GM19395 (cell line): ENCODE measurements around the gene TMEM69.
"Not testable (repeated sequence)": the region's sequence is repeated elsewhere in the genome, so short reads cannot be mapped to it uniquely, and the experiment has no call there.

Experiments
- ATAC-seq: cut with Tn5 transposase; IDR thresholded peaks from one replicate; pipeline ENCODE4 v1.9.1; 2021; ENCODE audit warnings: mild to moderate bottlenecking, moderate library complexity; ENCODE audit not compliant: unreplicated experiment

TMEM69 gene

DNA sequence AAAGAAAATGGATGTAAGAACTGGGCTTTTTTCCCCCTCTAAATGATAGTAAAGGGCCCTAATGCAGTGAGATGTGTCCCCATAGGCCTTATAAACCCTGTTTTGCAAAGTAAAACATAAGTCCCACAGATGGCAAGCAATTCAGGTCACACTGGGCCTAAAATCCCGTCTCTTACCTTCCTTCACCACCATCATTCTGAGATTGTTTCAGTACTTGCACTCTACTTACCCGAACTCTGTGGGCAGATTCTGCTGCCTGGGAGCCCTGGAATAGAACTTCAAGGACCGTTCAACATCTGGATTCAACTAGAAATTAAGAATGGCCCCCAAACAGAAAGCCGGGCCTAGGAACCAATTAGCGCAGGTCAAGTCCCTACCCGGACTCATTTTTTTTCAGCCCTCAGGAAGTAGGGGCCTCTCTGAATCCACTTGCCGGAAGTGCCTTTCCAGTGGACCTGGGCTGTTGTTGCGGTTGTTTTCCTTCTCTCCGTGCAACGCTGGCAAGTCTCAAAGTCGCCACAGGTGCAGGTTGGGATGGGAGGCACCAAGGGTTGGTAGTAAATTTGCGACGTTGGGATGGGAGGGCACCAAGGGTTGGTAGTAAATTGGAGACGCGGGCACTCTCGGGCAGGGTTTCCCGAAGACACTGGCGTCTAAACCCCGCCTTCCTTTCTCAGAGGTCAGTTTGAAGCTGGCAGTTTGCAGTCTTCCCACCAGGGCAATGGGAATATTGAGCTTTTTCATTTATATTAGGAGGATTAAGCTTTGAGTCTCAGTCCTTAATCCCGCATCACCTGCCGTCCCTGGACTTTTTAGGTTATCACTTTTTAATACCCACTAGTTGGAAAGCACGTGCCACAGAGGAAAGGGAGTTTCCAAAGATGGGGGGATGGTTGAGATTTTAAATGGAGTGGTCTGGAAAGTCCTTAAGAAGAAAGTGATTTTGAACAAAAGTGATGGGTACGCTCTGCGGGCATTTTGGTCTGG, at the start of gene TMEM69:
TMEM69 (plus strand) TSS at position 428 of the 987 bp plus-strand sequence. CDS start 2,888 bp downstream, outside the sequence.
- peak; percentile 31 for ATAC-seq

DNA sequence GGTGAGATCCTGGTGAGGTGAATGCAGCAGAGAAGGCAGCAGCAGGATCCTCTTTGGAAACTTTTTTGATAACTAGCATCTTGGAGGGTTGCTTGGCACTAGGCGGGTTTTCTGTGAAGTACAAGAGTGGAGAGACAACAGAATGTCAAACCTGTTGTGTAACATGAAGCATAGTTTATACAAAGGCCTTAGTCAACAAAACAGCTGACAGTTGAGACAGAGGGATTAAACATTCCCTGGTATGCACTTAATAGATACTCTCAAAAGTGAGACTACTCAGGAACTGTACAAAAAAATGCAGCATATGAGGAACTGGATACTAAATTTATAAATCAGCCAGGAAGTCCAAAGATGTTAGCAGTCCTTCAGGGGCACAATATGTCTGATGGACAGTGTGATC, 47.7 kb upstream of the TMEM69 start:
- no peak for ATAC-seq

DNA sequence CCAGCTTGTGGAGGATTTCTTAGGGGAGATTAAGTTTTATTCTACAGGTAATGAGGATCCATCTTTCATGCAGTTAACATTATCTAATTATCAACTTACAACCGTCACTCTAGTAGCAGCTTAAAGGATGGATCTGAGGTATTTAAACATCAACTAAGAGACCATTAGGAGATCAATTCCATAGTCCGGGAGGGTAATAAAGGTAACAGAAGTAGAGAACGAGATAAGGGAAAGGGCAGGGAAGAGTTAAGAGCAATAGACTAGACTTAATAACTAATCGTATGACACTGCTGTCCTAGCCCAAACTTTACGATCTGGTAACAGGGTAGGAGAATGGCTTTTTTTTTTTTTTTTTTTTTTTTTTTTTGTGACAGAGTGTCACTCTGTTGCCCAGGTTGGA, 44.7 kb upstream of the TMEM69 start:
- ATAC-seq = no peak

GRCh38 chr1:45643978-45644377, 44.0 kb upstream of the TMEM69 start:
- no peak for ATAC-seq

- no peak for ATAC-seq
Measured at GRCh38 chr1:45644661-45645060, 43.3 kb upstream of the TMEM69 start.

GRCh38 chr1:45647248-45648021, 40.5 kb upstream of the TMEM69 start:
- ATAC-seq = no peak

DNA sequence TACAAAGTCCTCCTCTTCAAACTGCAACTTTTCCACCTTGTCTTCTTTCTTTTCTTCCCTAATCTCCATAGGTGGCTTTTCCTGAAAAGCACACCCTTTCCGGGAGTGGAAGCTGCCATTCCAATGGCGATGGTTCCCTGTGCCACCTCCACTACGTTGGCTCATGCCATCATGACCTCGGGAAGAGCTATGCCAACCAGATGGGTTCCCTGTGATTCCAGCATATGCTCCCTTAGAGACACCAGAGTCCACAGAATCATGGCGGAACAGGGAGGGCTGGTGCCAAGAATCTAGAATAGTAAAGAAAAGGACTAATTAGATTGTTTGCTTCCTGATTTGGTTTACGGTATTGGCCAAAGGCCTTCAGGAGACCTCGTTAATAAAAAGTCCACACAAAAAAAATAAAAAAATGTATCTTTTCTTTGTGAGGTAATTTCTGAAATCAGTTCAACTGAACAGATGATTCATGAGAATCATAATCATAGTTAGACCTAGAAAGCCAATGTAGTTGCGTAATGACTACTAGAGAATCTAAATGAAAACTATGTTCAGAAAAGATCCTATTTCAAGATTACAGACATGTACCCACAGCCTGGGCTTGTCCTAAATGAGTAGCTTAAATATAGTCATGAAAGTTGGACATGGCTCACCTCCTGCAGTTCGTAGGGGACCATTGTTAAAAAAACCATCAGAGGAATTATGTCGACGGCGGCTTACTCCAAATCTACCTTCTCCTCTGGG, 33.3 kb upstream of the TMEM69 start:
- no peak for ATAC-seq

DNA sequence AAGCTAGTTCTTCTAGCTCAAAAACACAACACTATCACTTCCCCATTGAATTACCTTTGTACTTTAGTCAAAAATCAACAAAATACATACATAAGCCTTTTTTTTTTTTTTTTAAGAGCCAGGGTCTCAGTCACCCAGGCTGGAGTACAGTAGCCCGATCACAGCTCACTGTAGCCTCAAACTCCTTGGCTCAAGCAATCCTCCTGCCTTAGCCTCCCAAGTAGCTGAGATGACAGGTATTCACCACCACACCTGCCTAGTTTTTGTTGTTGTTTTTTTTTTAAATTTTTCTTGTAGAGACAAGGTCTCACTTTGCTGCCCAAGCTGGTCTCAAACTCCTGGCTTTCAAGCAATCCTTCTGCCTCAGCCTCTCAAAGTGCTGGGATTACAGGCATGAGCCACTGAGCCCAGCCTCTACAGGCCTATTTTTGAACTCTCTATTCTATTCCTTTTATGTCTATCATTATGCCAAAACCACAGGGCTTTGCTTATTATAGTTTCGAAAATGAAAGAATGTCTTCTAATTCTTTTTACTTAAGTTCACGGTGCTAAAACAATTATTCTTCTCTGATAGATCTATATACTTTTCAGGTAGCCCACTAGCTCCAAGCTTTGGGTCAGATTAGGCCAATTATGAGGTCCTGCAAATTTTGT, 31.3 kb upstream of the TMEM69 start:
- ATAC-seq = no peak

- no peak for ATAC-seq
Measured at GRCh38 chr1:45658171-45658570, 29.8 kb upstream of the TMEM69 start.

DNA sequence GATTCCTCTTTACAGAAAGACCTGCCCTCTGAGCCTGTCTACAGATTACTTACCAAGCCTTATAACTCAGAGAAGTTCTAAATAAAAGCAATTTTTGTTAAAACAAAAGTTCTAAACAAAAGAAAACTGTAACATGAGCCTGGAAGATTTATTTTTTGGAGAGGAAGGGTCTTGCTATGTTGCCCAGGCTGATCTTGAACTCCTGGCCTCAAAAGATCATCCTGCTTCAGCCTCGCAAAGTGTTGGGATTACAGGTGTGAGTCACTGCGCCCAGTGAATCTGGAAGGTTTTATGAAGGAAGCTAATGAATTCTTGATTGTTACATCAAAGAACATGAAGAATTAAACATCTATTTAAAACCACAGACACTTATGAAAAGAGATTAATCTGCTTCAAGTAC, 28.8 kb upstream of the TMEM69 start:
- no peak for ATAC-seq

DNA sequence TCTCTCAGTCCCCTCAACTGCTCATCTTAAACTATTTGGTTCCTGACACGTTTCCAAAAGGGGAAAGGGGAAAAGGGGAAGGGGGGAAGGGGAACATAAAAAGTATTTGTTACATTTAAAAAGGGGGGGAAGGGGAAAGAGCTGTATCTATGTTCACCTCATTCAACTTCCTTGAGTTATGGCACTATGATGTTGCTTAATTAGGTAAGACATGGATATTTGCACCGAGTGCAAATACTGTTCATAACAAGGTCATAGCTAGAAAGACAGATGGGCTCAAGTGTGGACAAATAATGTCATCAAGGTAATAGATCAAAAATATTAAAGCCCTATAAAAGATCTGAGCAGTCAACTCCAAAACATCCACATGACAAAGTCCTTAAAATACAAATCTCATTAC, 27.6 kb upstream of the TMEM69 start:
- ATAC-seq = no peak

DNA sequence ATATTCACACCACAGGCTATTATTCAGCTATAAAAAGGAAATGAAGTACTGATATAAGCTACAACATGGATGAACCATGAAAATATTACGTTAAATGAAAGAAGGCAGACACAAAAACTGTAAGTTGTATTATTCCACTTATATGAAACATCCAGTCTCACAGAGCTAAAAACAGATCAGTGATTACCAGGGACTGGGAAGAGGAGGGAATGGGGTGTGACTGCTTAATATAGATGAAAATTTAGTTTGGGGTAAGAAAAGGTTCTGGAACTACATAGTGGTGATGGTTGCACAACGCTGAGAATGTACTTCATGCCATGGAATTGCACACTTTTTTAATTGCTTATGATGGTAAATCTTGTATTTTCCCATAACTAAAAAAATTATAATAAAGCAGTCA, 21.1 kb upstream of the TMEM69 start:
- no peak for ATAC-seq

DNA sequence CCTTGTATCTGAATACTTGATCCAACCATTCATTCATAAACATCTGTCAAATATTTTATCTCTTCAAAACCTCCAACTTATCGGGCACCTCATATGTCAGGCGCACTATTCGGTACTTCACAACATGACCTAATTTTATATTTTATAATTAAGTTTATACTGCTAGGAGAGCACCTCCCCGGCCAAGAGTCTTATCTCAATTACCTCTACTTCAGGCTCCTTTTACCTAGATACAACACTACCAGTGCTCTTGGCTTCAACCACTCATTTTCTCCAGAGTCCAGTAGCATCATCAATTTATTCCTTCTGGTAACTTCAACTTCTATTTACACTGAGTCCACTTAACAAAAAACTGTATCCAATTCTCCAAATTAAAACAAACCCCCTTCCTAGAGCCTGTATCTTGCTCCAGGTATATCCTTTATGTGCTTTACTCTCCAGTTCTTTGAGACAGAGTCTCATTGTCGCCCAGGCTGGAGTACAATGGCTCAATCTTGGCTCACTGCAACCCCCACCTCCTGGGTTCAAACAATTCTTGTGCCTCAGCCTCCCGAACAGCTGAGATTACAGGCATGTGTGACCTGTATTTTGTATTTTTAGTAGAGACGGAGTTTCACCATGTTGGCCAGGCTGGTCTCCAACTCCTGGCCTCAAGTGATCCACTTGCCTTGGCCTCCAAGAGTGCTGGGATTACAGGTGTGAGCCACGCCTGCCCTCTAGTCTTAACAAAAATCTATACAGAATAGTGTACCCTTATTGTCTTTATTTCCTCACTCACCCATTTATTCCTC, 20.5 kb upstream of the TMEM69 start:
- no peak for ATAC-seq

DNA sequence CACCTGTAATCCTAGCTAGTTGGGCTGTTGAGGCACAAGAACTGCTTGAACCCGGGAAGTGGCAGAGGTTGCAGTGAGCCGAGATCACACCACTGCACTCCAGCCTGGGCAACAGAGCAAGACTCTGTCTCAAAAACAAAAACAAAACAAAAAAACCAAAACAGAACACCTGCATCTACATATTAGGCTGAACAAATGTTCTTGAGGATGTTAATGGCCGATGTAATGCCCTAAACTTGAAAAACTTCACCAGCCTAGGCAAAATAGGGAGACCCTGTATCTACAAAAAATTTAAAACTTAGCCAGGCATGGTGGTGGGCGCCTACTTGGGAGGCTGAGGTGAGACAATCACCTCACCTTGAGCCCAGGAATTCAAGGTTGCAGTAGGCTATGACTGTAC, 19.5 kb upstream of the TMEM69 start:
- no peak for ATAC-seq

GRCh38 chr1:45669379-45669778, 18.6 kb upstream of the TMEM69 start:
- ATAC-seq = no peak

DNA sequence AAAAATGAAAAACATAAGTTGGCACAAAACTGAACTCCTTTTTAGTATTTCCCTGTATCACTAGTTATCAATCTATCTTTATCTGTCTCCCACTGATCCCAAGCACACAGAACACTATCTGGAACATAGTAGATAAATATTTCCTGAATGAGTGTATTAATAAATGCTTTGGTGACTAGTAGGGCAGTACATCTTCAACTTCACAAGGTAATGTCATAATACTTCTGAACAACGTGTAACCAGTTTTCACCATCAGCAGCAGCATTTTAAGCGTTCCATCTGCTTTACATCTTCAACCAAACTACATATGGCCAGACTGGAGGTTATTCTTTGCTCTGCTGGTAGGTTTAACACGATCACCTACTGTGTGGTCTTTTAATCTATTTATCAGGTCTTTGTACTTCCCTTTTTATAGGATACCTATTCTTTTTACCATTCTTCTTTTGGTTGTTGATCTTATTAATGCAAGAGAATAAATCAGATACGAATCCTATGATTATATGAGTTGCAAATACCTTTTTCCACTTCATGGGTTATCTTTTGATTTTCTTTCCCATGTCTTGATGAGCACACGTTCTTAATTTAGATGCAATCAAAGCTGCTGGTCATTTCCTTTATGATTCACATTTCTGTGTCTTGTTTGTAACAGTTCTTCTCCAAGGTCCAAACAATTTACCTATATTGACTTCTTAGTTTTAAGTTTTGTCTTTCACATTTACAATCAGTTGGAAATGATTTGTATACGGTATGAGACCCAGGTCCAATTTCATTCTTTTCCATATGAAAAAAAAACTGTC, 17.9 kb upstream of the TMEM69 start:
- no peak for ATAC-seq

DNA sequence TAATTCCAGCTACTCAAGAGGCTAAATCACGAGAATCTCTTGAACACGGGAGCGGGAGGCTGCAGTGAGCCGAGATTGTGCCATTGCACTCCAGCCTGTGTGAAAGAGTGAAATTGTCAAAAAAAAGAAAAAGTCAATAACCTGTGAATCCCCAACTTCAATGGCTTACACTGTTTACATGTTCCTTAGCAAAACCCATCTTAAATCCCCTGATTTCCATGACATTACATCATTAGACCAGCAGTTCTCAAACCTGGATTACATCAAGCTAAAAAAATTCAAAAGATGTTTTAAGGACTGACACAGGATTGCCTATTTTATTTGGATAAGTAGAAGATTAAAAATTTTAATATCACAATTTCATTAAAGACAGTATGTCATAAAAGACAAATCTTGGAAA, 14.0 kb upstream of the TMEM69 start:
- no peak for ATAC-seq

- no peak for ATAC-seq
Measured at GRCh38 chr1:45674478-45674877, 13.5 kb upstream of the TMEM69 start.

GRCh38 chr1:45676553-45676952, 11.4 kb upstream of the TMEM69 start:
- ATAC-seq = not testable (repeated sequence)
